Ramos (cell line): Measurements from ENCODE around the gene CRABP1.

Source experiments
- in situ Hi-C: fragments of 300-500 bp; cut with MboI; formaldehyde crosslinking; loops from one replicate; pipeline ENCODE4 v1.14.3; 2022; ENCODE audit warnings: low sequenced_read_pairs; ENCODE audit not compliant: unreplicated experiment

CRABP1 gene

GRCh38 chr15:78343276-78344060, 3.3 kb downstream of the CRABP1 start:
- in situ Hi-C loops, result no loop called here

GRCh38 chr15:78345396-78346125, 5.4 kb downstream of the CRABP1 start:
- in situ Hi-C loops, result no loop called here

GRCh38 chr15:78347586-78348543, 7.7 kb downstream of the CRABP1 start:
- in situ Hi-C loops, result no loop called here

GRCh38 chr15:78350058-78350457, 9.9 kb downstream of the CRABP1 start:
- in situ Hi-C loops, result no loop called here

- in situ Hi-C loops, result no loop called here
Measured at GRCh38 chr15:78351539-78351938, 11.4 kb downstream of the CRABP1 start.

GRCh38 chr15:78353093-78353492, 12.9 kb downstream of the CRABP1 start:
- in situ Hi-C loops, result no loop called here

GRCh38 chr15:78355177-78355576, 15.0 kb downstream of the CRABP1 start:
- in situ Hi-C loops, result no loop called here

GRCh38 chr15:78358102-78358870, 18.1 kb downstream of the CRABP1 start:
- in situ Hi-C loops, result no loop called here

- in situ Hi-C loops, result no loop called here
Measured at GRCh38 chr15:78359041-78359808, 19.1 kb downstream of the CRABP1 start.

- in situ Hi-C loops, result no loop called here
Measured at GRCh38 chr15:78360367-78360801, 20.2 kb downstream of the CRABP1 start.

- in situ Hi-C loops, result no loop called here
Measured at GRCh38 chr15:78360958-78361718, 21.0 kb downstream of the CRABP1 start.

GRCh38 chr15:78361771-78362506, 21.8 kb downstream of the CRABP1 start:
- in situ Hi-C loops, result no loop called here

- in situ Hi-C loops, result no loop called here
Measured at GRCh38 chr15:78362716-78363380, 22.7 kb downstream of the CRABP1 start.

- in situ Hi-C loops, result no loop called here
Measured at GRCh38 chr15:78363381-78363734, 23.2 kb downstream of the CRABP1 start.

- in situ Hi-C loops, result no loop called here
Measured at GRCh38 chr15:78364233-78364632, 24.1 kb downstream of the CRABP1 start.

GRCh38 chr15:78365917-78366316, 25.8 kb downstream of the CRABP1 start:
- in situ Hi-C loops, result no loop called here

GRCh38 chr15:78366342-78366741, 26.2 kb downstream of the CRABP1 start:
- in situ Hi-C loops, result no loop called here
